Activated CD4-positive, alpha-beta memory T cell treated with anti-CD3 and anti-CD28 coated beads, Interleukin-2, amount 10 ng/mL, durations not matched to agents 7 days and 5 days (primary cell): ENCODE results near the gene CHST5. TPM values are rescaled to one million over a fixed set of nuclear protein-coding genes. Genes with fewer than 3 reads are reported as not detected.

Experiments
- CTCF ChIA-PET: fragments of 350-600 bp; sonication (Branson Sonifier 250); formaldehyde crosslinking; loops from one replicate; lab custom pipeline; 2021; ENCODE audit warnings: antibody characterized with exemption, inconsistent platforms; lab: Charles Lee
- POLR2A ChIA-PET: fragments of 350-600 bp; sonication (Branson Sonifier 250); formaldehyde crosslinking; loops from one replicate; lab custom pipeline; 2021; ENCODE audit warnings: antibody characterized with exemption; lab: Charles Lee
- DNase-seq: peaks from one replicate; pipeline ENCODE4 v3.0.0-alpha.2; 2020
- H3K27ac Mint-ChIP-seq: one replicate; pipeline ENCODE4 v1.8.0; 2021; ENCODE audit warnings: mild to moderate bottlenecking, mixed read lengths
- H3K27me3 Mint-ChIP-seq: one replicate; pipeline ENCODE4 v1.8.0; 2021; ENCODE audit warnings: mixed read lengths
- H3K36me3 Mint-ChIP-seq: one replicate; pipeline ENCODE4 v1.8.0; 2021; ENCODE audit warnings: low read depth, mixed read lengths
- H3K4me1 Mint-ChIP-seq: one replicate; pipeline ENCODE4 v1.8.0; 2021; ENCODE audit warnings: mixed read lengths
- H3K4me3 Mint-ChIP-seq: one replicate; pipeline ENCODE4 v1.8.0; 2021; ENCODE audit warnings: mild to moderate bottlenecking, mixed read lengths
- H3K9me3 Mint-ChIP-seq: one replicate; pipeline ENCODE4 v1.8.0; 2021; ENCODE audit warnings: mixed read lengths
- total RNA-seq, 2 experiments: library from RNA; stranded (reverse); gene quantifications; one replicate each; pipeline ENCODE4 v1.2.3, GENCODE V29; 2021

CHST5 gene
- total RNA-seq, 2 experiments from 2014 or later, result 0.10 TPM; not detected in 1

- Mint-ChIP-seq H3K36me3 (no peaks in the 10 kb centered on the region), H3K27me3 (peaks cover 9% of the 10 kb centered on the region), H3K4me3 (no peak overlapping the region), H3K9me3 (no peaks in the 10 kb centered on the region), H3K4me1 (no peaks in the 10 kb centered on the region), H3K27ac (no peak overlapping the region)
- DNase-seq, result no peak
- ChIA-PET POLR2A (no interaction called here), CTCF (interaction anchor here (0.6 to 1.5 kb wide), 2 partner anchors 16 to 36 kb away, joined by 3 read pairs; no protein-coding TSS in a partner anchor)
Observed at GRCh38 chr16:75481475-75481874, 54.4 kb downstream of the CHST5 start.

DNA sequence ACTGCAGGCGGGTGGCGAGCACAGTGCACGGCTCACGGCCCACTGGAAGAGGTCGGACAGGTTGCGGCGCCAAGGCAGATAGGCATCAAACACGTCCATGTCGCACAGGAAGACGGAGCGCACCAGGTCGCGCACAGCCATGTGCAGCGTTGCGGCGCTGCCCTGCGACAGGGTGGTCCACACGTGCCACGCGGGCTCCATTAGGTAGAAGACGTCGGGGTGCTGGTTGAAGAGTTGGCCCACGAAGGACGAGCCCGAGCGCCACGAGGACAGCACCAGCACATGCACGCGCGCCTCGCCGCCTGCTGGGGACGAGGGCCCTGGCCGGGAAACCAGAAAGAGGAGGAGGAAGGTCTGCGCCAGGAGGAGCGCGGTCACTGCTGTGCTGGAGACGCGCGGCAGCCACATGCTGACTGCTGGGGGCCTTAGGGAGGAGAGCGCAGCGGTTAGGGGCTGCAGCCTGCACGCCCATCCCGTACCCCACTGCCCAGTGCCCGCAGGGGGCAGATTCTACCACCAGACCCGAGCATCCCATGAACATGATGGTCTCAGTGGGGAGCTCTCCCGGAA is 56.4 kb downstream of the CHST5 start:
- POLR2A ChIA-PET, result no interaction called here

More for the DNA sequence above, 56.4 kb downstream of the CHST5 start:
- DNase-seq, result no peak
- Mint-ChIP-seq H3K27ac (no peak overlapping the region), H3K4me3 (no peak overlapping the region), H3K9me3 (no peaks in the 10 kb centered on the region), H3K27me3 (peaks cover 5% of the 10 kb centered on the region), H3K36me3 (no peaks in the 10 kb centered on the region), H3K4me1 (no peaks in the 10 kb centered on the region)
- CTCF ChIA-PET, result no interaction called here

Other genes starting within 250 kb of the CHST5 start
- gene CFDP1, start 102.6 kb downstream of the CHST5 start, total RNA-seq, result 10 to 100 TPM; 35.1 to 36.2 TPM
- 10 to 100 TPM; 30.8 to 33.9 TPM for gene TMEM170A, start 71.4 kb downstream of the CHST5 start, total RNA-seq
- gene CHST6, start 40.7 kb downstream of the CHST5 start, total RNA-seq, result not detected
- 1 to 10 TPM; 1.9 to 2.0 TPM for gene TMEM231, start 20.1 kb upstream of the CHST5 start, total RNA-seq
- 10 to 100 TPM; 84.9 to 86.2 TPM for gene GABARAPL2, start 30.3 kb upstream of the CHST5 start, total RNA-seq
- gene ADAT1, start 87.2 kb upstream of the CHST5 start, total RNA-seq, result 10 to 100 TPM; 50.7 to 56.0 TPM
- gene KARS1, start 111.6 kb upstream of the CHST5 start, total RNA-seq, result 100 to 1,000 TPM; 169 to 170 TPM
- gene TERF2IP, start 111.7 kb upstream of the CHST5 start, total RNA-seq, result 10 to 100 TPM; 92.7 to 96.2 TPM
- gene CPHXL2, start 140.9 kb upstream of the CHST5 start, total RNA-seq, result not detected
- not detected for gene DUXB, start 165.4 kb upstream of the CHST5 start, total RNA-seq
- not detected for gene CPHXL, start 190.4 kb upstream of the CHST5 start, total RNA-seq